Pancreas (tissue), 10 donors: Measurements from ENCODE around the gene FLOT1. TPM values are rescaled to one million over a fixed set of nuclear protein-coding genes. Genes with fewer than 3 reads are reported as not detected.

Source experiments
- ATAC-seq, 4 donors: fragments of 200-7000 bp; cut with Tn5 transposase; one replicate each; pipeline versions ENCODE4 v1.8.0 to v1.9.1; 2020; ENCODE audit warnings: mild to moderate bottlenecking in 4 of 4, moderate library complexity in 4 of 4
- DNase-seq, 6 donors: peaks; one replicate each; pipeline ENCODE4 v3.0.0-alpha.2; 2020
- FAIRE-seq: peaks from 2 replicates; lab custom pipeline; 2012; peaks lifted over from hg19 to GRCh38; lab: Jason Lieb, UNC
- H3K27ac ChIP-seq, 4 donors: fragments of 200-600 bp; sonication (generic); 1 replicate in 3 of 4; 2 replicates in 1 of 4; pipeline versions ENCODE4 v1.5.0 to v1.8.0; 2020
- H3K27me3 ChIP-seq, 4 donors: fragments of 200-600 bp; one replicate each; pipeline ENCODE4 v1.8.0; 2021
- H3K36me3 ChIP-seq, 3 donors: fragments of 200-600 bp; sonication (generic) in 1 of 3; one replicate each; pipeline versions ENCODE4 v1.5.0 to v1.8.0; 2020 to 2021
- H3K4me1 ChIP-seq, 3 donors: fragments of 200-600 bp; one replicate each; pipeline ENCODE4 v1.8.0; 2021
- H3K4me3 ChIP-seq, 4 donors: fragments of 200-600 bp; sonication (generic) in 2 of 4; one replicate each; pipeline versions ENCODE4 v1.5.0 to v1.8.0; 2020 to 2021
- H3K9me3 ChIP-seq, 4 donors: fragments of 200-600 bp; one replicate each; pipeline ENCODE4 v1.8.0; 2021
- CTCF ChIP-seq, 4 donors: fragments of 200-600 bp; sonication (generic) in 3 of 4; IDR thresholded peaks; one replicate each; pipeline versions ENCODE4 v1.5.0 to v1.8.0; 2021; ENCODE audit warnings: antibody characterized with exemption in 4 of 4
- WGBS, 2 donors: extraction: QIAGEN DNeasy Blood & Tissue Kit; methylation state at CpG; one replicate each; pipeline ENCODE4 v1.1.7; 2013; 5-methylcytosine and 5-hydroxymethylcytosine counted together
- intact Hi-C, 3 donors: fragments of 100-400 bp; cut with DNase I; formaldehyde crosslinking; loops; one replicate each; pipeline versions ENCODE4 v1.11.1 to v1.14.2; 2022
- polyA plus RNA-seq, 2 donors: library from polyadenylated mRNA; stranded (reverse); fragments of 200-250 nt; gene quantifications; one replicate each; pipeline ENCODE4 v1.2.3, GENCODE V29; 2013
- total RNA-seq, 6 donors: library from RNA; stranded (reverse); fragmentation: NEBNext Ultra II Directional in 4 of 6; extraction: Animal tissue kit (Norgen Biotek cat#: 25700) in 4 of 6; gene quantifications; one replicate each; pipeline versions ENCODE4 v1.2.1 to v1.2.4, GENCODE V29; 2021 to 2023
- donor health status: healthy with polysubstance abuse.
- donor health status: DM: no; HTN: no; CAD: no; lungs with moderate emphysema.
- donor health status: DM: no; HTN: no; CAD: no.
- donor health status: control.
- donor health status: control.
- donor health status: Bipolar disorder and iron deficiency.
- donor health status: DM: yes; HTN: yes; CAD: no.
- donor health status: DM: no; HTN: no; CAD: no.
- donor health status: DM: no; HTN: no; CAD: no.
- donor health status: DM: yes; HTN: yes; CAD: no.

FLOT1 gene
- total and polyA plus RNA-seq, 8 donors: 45.7 to 151 (median 61.8) TPM

DNA sequence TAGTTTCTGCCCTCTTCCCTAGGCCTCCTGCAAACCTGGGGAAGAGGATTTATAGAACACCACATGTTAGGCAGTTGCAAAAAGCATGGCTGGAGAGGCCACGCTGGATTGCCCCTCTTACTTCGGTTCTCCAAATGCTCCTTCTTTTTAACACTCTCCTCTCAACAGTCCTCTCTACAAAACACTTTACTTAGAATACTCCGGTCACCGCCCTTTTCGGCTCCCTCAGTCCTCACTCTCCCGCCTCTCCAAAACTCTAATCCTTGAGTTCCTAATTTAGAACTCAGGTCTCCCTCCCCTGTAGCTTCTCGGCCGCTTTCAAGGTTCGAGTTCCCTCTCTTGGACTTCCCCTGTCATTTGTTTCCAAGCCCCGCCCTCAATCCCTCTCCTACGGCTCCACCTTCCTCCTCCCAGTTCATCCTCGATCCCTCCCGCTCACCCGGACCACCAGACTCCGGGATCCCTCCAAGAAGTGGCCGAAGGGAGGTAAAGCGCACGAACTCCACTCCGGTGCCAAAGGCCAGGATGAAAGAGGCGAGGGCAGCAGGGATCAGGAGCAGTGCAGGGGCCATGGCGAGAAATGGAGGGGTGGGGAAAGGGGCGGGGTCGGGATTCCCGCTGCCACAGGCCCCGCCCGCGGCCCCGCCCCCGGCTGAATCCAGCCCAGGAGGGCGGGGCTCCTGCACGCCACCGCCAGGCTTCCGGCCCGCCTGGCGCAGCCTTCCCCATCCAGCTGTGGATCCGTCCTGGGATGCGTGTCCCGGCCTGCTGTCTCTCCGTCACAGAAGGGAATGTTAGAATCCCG is 51.9 kb downstream of the FLOT1 start, which contains the start of gene NRM:
Gene NRM, minus strand, starts transcription at position 582 of the 805 bp plus-strand sequence. Its CDS starts 10 bp downstream, at position 572.
- 1% methylated on average over 38 to 40 of the region's 40 CpGs for WGBS, 2 donors

DNA sequence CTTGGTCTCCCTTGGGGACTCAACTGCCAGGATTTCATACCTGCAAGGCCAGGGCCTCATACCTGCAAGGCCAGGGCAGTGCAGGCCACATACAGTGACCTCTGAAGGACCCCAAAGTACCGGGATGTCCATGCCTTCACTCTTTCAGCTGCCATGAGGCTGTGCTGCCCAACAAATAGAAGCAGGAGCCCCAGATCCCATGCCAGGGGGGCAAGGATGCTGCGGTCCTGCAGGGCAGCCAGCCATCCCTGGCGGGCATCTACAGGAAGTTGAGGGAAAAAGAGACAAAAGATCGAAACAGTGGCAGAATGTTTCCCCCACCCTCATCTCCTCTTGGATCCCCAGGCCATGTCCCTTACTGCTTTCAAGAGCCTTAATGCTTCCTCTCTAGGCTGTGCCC is 52.5 kb downstream of the FLOT1 start:
- H3K4me3 ChIP-seq: peak overlapping the region in 2 of 4 donors; percentile 49 to 51
- H3K4me1 ChIP-seq: peaks cover 6 to 17% (median 7%) of the 10 kb centered on the region in 3 donors
- WGBS, 2 donors: 50 to 66% methylated on average over 4 of the region's 4 CpGs
- DNase-seq (peak in 2 of 6 donors; percentile 29 to 41), FAIRE-seq (no peak), ATAC-seq (no peak)
- TF ChIP-seq CTCF (IDR thresholded peaks at IDR 0.05): no peak
- H3K9me3 ChIP-seq: no peaks in the 10 kb centered on the region
- intact Hi-C loops: no loop called here
- H3K27me3 ChIP-seq: no peaks in the 10 kb centered on the region
- no peaks in the 10 kb centered on the region for H3K36me3 ChIP-seq
- H3K27ac ChIP-seq: peak overlapping the region in 3 of 4 donors; percentile 41 to 73 (median 72)

More for the DNA sequence above, 51.9 kb downstream of the FLOT1 start, which contains the start of gene NRM:
- DNase-seq (peak; percentile 81 to 94 (median 90)), ATAC-seq (peak; percentile 77 to 86 (median 81)), FAIRE-seq (no peak)
- Histone ChIP-seq H3K36me3 (no peaks in the 10 kb centered on the region), H3K4me1 (peaks cover 6 to 20% (median 7%) of the 10 kb centered on the region in 3 donors), H3K27ac (peak within 1 kb of the TSS; percentile 41 to 73 (median 66)), H3K27me3 (no peaks in the 10 kb centered on the region), H3K9me3 (no peaks in the 10 kb centered on the region), H3K4me3 (peak within 1 kb of the TSS; percentile 32 to 51 (median 50))
- intact Hi-C loops: no loop called here
- TF ChIP-seq CTCF (IDR thresholded peaks at IDR 0.05): no peak

DNA sequence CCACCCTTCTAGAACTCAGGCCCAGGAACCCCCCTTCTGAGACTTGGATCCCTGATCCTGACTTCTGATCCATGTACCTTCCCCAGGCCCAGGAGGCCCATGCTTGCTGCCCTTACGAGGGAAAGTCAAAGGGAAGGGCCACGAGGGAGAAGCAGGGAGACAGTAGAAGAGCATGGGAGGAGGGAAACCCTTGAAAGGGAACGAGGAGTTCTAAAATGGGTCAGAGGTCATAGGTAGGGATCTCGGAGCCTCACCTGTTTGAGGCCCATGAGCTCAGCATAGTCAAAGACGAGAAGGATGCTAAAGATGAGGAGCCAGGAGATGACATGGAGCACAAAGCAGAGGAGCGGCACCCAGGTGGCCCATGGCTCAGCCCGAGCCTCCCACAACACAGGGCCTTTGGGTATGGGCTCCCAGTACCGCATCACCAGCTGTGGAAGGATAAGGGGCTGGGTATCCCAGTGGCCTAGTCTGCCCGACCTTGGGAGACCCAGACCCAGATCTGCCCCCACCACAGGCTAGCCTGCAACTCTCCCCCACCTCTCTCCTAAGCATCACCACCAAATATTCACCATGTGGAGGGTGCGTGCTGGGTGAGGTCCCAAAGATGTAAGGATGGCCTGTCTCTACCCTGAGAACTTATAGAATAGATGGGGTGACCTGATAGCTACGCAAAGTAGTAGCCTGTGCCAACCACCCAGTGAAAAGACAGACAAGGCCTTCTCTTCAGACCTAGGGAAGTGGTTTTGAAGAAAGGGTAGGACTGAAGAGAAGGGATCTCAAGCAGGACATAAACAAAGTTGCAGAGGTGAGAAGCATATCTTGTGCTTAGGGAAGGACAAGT is 53.2 kb downstream of the FLOT1 start:
- WGBS, 2 donors: 84 to 85% methylated on average over 11 of the region's 11 CpGs
- FAIRE-seq: no peak

DNA sequence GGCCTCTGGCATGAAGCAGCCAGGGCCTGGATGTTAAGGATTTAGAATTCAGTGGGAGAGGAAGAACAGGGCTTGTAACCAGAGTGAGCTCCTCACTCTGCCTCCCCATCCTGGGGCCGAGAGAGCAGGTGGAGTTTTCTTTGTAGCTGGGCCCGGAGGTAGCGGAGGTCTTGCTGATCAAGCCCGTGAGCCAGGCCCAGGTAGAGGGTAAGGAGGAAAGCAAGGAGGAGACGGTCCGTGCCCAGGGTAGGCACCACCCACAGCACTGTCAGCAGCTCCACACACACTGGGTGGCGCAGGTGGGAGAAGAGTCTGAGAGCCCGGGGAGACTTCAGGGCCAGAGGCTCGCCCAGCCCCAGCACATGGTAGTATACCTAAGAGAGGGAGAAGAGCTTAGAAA is 53.9 kb downstream of the FLOT1 start:
- Histone ChIP-seq H3K36me3 (no peaks in the 10 kb centered on the region), H3K4me1 (peaks cover 6 to 15% (median 7%) of the 10 kb centered on the region in 3 donors), H3K4me3 (no peak overlapping the region), H3K27me3 (no peaks in the 10 kb centered on the region), H3K27ac (peak overlapping the region in 1 of 4 donors; percentile 33), H3K9me3 (no peaks in the 10 kb centered on the region)
- DNase-seq (peak in 2 of 6 donors; percentile 14 to 49), ATAC-seq (no peak), FAIRE-seq (no peak)
- no peak for TF ChIP-seq CTCF (IDR thresholded peaks at IDR 0.05)
- intact Hi-C loops: no loop called here
- 89 to 92% methylated on average over 9 of the region's 9 CpGs for WGBS, 2 donors

More for the DNA sequence above, 53.2 kb downstream of the FLOT1 start:
- peaks cover 6 to 15% (median 7%) of the 10 kb centered on the region in 3 donors for H3K4me1 ChIP-seq
- no peak overlapping the region for H3K4me3 ChIP-seq
- ATAC-seq (no peak), DNase-seq (peak in 2 of 6 donors; percentile 25 to 62)
- H3K9me3 ChIP-seq: no peaks in the 10 kb centered on the region
- H3K27me3 ChIP-seq: no peaks in the 10 kb centered on the region
- intact Hi-C loops: no loop called here
- no peak for TF ChIP-seq CTCF (IDR thresholded peaks at IDR 0.05)
- peak overlapping the region in 1 of 4 donors; percentile 73 for H3K27ac ChIP-seq
- no peaks in the 10 kb centered on the region for H3K36me3 ChIP-seq
